Measurements from ENCODE around the gene BCO1.

BCO1 gene

DNA sequence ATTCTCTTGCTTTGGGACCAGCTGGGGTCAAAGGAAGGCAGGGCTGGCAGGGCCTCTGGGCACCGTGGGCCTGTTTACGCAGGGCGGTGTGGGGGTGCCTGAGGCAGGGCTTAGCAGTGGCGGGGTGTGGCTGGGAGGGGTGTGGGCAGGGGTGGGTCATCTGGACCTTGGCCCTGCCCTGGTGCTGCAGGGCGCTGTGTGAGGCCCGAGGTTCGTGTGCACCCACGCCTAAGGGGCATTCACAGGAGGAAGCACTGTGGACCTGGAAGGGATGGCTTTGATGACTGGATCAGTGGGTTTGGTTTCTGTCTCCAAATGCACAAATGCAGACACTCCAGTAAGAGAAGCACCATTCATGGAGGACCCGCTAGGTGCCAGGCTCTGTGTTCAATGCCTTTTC, 37.3 kb downstream of the BCO1 start:
- no peak for DNase-seq (ENCODE audit: low read depth)

DNA sequence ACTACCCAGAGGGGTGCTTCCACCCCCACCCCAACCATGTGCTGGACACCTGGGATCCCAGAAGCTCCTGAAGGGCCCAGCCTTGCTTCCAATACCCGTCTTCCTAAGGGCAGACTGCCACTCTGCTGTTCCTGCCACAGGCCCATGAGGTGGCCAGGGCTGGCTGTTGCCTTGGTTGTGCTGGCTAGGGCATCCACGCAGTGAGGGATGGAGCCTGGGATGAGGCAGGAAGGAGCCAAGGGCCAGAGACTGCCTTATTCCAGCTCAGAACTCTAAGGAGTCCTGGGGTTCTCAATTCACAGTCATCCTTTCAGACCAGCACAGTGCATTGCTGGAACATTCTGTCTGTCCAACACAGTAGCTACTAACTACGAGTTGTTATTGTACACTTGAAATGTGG, 37.8 kb downstream of the BCO1 start:
- DNase-seq (ENCODE audit: low read depth) = no peak

DNA sequence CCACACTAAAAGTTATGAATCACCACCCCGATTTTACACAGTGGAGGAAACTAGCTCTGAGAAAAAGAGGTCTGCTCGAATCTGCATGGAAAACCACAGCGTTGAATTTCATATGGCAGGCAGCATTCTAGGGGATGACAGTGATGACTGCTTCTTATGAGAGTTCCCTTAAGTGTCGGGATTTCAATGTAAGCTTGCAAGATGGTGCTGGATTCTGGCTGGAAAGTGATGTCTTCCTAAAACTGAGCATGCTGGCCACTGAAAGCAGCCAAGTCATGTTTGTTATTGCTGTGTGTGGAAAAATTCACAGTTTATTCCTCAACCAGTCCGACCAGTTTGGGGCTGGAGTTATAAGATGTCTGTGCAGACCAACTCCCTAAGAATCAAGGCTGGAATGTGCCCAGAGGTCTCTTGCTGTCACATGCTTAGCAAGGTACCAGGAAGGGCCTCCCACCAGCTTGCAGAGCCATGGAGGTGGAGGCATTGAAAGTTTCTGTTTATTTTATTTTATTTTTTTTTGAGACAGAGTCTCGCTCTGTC, 39.1 kb downstream of the BCO1 start:
- DNase-seq (ENCODE audit: low read depth) = no peak

DNA sequence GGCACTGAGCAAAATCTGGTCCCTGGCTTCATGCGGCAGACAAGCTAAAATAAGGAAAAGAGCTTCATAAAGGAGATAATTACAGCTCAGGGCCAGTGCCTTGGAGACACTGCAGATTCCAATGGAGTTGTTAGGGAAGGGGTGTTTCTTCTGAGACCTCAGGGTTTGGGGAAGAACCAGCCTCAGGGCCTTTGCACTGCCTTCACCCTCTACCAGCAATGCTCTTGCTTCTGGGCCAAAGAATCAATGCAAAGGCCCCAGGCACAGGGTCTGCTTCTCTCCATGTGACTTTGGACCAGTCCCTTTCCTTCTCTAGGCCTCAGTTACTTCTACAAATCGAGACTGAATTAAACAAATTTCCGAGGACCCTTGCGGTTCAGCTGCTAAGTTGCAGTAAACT, 40.0 kb downstream of the BCO1 start:
- no peak for DNase-seq (ENCODE audit: low read depth)

DNA sequence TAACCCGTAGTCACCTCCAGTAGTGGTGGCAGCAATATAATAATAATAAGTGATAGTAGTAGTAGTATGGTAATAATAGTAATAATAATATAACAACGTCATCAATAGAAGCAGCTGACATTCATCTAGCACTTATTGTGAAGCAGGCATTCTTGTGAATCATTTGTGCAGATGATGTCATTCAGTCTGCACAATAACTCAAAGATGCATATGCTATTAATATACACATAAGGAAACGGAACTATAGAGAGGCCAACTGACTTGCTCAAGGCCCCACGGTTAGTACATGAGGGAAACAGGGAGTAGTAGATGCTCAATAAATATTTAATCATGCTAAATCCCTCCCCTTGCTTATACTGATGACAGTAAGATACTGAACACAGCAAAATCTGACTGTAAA, 40.9 kb downstream of the BCO1 start:
- DNase-seq (ENCODE audit: low read depth) = peak; percentile 83

DNA sequence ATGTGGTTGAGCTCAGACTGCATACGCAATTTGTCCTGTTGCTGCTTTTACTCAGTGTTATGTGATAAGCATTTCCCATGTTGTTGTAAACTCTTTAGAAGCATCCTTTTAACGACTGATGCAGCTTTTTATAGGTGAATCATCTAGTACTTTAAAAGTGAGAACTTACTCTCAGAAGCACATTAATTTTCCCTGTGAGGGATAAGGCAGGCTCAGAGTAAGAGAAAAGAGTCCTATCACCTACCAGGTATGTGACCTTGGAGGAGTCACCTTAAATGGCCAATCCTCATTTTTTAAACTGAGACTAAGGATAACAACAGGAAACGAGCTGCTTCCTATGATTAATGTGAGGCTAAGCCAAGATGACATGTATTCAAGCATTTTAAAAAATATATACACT, 41.9 kb downstream of the BCO1 start:
- peak; percentile 48 for DNase-seq (ENCODE audit: low read depth)

DNA sequence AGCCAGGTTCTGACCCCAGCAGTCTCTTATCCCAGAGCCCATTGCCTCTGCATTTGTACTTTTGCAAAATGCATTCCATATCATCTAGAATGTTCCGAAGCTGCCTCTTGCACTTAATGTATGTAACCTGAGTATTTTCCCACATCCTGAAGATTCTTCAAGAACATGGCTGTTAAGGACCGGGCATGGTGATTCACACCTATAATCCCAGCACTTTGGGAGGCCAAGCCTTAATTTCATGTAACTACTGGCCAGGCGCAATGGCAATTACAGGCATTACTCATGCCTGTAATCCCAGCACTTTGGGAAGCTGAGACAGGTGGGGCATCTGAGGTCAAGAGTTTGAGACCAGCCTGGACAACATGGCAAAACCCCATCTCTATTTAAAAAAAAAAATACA, 44.6 kb downstream of the BCO1 start:
- no peak for DNase-seq (ENCODE audit: low read depth)

GRCh38 chr16:81284995-81285600, 46.6 kb downstream of the BCO1 start:
- DNase-seq (ENCODE audit: low read depth) = no peak

DNA sequence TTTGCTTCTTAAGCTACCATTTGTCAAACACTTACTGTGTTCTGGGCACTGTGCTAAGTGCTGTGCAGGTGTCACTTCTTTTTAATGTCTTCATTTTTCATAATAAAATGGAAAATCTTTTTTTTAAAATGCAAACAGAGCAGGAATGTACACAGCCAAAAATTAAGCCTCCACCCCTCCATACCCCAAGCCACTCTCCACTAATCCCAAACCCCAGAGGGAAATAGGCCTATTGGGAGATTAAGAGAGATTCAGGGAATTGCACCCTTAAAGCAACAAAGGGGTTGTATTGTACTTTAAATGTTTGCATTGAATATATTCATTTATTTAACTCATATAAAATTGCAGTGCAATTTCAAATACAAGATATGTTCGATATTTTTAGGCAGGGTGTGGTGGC, 47.7 kb downstream of the BCO1 start:
- no peak for DNase-seq (ENCODE audit: low read depth)

DNA sequence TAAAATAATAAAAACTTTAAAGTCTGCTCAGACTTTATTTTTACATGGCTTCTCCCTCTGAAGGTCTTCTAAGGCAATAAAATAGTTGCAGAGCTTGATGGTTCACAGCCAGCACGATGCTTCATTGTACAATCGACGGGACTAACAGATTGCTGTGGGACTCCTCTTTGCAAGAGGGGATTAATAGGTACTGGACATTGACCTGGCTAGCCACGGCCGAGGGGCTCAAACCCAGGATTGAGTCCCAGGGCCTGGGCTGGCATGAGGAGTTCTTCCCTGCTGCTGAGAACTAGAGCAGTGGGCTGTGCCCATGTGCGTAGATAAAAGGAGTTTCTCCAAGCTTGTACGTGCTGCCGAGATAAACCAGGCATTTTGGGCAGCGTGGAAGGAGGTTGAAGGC, 52.6 kb downstream of the BCO1 start:
- DNase-seq (ENCODE audit: low read depth) = no peak

DNA sequence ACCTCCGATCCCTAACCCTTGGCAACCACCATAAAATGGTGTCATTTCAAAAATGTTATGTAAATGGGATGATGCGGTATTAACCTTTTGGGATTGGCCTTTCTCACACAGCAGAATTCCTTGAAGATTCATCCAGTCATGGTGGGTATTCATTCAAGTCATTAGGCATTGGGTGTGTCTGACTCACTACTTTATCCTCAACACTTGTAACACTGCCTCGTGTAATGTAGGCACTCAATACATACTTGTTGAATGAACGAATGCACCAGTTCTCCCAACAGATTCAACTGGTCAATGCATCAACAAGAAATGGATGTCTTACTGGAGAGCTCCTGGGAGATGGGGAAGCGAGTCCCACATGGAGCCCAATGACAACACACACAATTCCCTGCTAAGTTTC, 54.4 kb downstream of the BCO1 start:
- no peak for DNase-seq (ENCODE audit: low read depth)

- peak; percentile 79 for DNase-seq (ENCODE audit: low read depth)
Observed at GRCh38 chr16:81293909-81294802, 55.7 kb downstream of the BCO1 start.

- DNase-seq (ENCODE audit: low read depth) = no peak
Observed at GRCh38 chr16:81296631-81297030, 58.1 kb downstream of the BCO1 start.

DNA sequence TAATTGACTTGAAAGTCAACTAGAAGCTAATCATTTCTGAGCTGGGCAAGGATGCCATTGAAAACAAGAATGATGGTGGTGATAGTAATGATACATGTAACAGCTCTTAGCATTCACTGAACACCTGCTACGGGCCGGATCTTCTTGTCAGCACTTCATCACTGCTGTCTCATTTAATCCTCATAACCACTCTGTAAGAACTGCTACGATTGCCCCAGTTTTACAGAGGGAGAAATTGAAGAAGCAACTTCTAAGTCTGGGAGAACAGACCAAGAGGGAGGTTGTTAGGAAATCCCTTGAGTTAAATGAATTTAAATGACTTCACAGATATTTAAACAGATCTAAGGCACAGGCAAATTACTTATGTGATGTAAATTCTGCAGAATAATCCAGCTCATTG, 69.3 kb downstream of the BCO1 start:
- DNase-seq (ENCODE audit: low read depth) = no peak

DNA sequence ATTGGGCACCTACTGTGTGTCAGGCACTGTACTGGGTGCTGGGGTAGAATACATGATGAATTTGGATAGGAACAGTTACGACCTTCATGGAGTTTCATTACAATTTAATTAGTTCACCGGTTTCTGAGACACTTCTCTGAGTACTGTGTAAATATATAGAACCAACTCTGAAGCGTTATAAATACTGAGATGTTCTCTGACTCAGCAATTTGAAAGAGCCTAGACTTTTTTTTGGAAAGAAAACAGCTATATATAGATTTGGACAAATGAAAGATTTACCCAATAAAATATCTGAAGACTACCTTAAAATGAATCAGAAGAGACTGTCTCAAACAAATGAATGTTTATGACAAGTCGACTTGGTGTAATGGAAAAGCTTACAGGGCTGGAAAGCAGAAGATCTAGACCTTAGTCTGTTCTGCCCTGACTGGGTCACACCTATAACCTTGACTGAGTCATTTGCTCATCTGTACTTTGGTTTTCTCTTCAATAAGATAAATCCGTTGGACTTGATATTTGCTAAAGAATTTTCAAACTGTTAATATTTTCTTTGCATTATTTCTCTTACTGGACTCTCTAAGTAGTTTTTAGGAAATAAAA, 71.7 kb downstream of the BCO1 start:
- DNase-seq (ENCODE audit: low read depth) = no peak

GRCh38 chr16:81311762-81312161, 73.3 kb downstream of the BCO1 start:
- DNase-seq (ENCODE audit: low read depth) = no peak

- peak; percentile 22 for DNase-seq (ENCODE audit: low read depth)
Observed at GRCh38 chr16:81313701-81314602, 75.5 kb downstream of the BCO1 start.

DNA sequence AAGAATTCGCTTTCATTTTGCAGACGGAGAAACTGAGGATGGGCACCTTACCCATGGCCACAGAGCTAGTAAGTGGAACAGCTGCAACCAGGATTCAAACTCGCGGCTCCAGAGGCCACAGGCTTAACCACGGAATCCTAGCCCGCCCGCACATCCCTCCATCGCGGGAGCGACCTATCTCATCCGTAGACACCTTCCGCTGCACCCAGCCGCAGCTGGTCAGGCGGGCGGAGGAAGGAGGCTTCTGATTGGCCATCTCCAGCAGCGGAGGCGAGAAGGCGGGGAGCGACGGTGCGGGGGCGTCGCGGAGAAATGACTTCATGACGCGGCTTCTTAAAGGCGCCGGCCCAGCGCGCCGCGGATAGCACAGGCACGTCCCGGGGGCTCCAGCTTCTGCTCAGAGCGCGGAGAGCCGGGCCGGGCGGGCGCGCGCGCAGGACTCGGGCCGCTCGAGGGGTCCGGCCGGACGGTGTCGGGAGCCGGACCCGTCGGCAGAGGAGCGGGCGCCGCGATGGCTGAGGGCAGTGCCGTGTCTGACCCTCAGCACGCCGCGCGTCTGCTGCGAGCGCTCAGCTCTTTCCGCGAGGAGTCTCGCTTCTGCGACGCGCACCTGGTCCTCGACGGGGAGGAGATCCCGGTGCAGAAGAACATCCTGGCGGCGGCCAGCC, 76.2 kb downstream of the BCO1 start, which contains the start of gene GAN:
Gene GAN (plus strand): TSS at position 360 of the 668 bp plus-strand sequence. CDS start 152 bp downstream, at position 512.
- DNase-seq (ENCODE audit: low read depth) = peak; percentile 99

DNA sequence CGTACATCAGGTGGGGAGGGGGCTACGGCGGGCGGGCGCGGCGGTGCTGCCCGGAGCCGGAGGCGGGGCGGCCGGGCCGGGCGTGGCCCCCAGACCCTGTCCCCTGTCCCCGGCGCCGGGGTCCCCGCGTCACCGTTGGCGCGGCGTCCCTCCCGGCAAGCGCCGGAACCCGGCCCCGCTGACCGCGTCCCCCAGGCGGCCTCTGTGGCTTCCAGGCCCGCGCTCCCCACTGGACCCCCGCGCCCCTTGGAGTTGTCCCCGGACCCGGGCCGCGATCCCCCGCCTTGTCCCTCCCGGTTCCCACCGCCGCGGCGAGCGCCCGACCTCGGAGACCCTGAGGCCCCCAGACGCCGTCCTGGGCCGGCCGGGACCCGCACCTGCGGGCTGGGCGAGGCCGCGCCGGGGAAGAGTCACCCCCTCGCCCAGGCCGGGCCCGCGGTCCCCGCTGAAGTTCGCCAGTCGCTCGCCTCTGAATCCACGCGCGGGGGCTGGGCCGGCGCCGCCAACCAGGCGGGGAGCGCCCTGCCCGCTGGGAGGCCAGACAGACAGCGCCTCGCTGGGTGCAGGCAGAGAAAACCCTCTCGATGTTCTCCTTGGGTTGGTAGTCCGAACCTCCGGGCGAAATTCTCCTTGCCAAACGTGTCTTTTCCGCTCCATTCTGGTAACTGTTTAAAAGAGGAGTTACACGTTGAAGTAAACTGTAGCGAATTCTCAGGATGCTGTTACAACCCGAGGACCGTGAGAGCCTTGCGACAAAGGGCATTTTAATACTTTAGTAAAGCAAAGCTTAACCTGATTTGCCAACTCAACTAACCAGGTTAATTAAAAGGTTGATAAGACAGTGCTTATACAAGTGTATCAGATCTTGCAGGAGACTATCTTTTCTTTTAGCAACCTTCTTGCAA, 77.0 kb downstream of the BCO1 start:
- peak; percentile 65 for DNase-seq (ENCODE audit: low read depth)

GRCh38 chr16:81316176-81316496, 77.6 kb downstream of the BCO1 start:
- no peak for DNase-seq (ENCODE audit: low read depth)

Measured in iris pigment epithelial cell (primary cell).